Activated CD8-positive, alpha-beta memory T cell treated with anti-CD3 and anti-CD28 coated beads, Interleukin-2, amount 50 U/mL, for 24 hours (primary cell): Measurements from ENCODE around the gene KRTAP5-9.
"Not testable (repeated sequence)": the region's sequence is repeated elsewhere in the genome, so short reads cannot be mapped to it uniquely, and the experiment has no call there.

Experiments used
- DNase-seq: peaks from one replicate; pipeline ENCODE4 v3.0.0-alpha.2; 2020; ENCODE audit errors: extremely low read depth

Gene KRTAP5-9

GRCh38 chr11:71582969-71583368 lies 34.7 kb downstream of the KRTAP5-9 start:
- DNase-seq = not testable (repeated sequence)

- DNase-seq = not testable (repeated sequence)
These were observed 37.5 kb downstream of the KRTAP5-9 start for GRCh38 chr11:71585673-71586072.

GRCh38 chr11:71588314-71588713 lies 40.1 kb downstream of the KRTAP5-9 start:
- DNase-seq = not testable (repeated sequence)

GRCh38 chr11:71588822-71589545 lies 40.8 kb downstream of the KRTAP5-9 start:
- DNase-seq = peak; percentile 28

- DNase-seq = not testable (repeated sequence)
These were observed 41.3 kb downstream of the KRTAP5-9 start for GRCh38 chr11:71589546-71589920.
